IPS DF 4.7 (cell line): ENCODE results near the gene FAM135A.

Experiments
- DNase-seq: peaks from one replicate; pipeline ENCODE4 v3.0.0-alpha.2; 2013; ENCODE audit warnings: low spot score; ENCODE audit errors: extremely low read depth

Gene FAM135A

GRCh38 chr6:70413114-70413991 is at the start of gene FAM135A:
Gene FAM135A, plus strand, starts transcription at chr6:70413508. Its CDS starts 14,835 bp downstream, at chr6:70428343.
- DNase-seq: peak; percentile 93

GRCh38 chr6:70363741-70364493 is 49.4 kb upstream of the FAM135A start:
- no peak for DNase-seq

GRCh38 chr6:70369332-70369950 is 43.9 kb upstream of the FAM135A start:
- peak; percentile 49 for DNase-seq

- DNase-seq: no peak
Observed at GRCh38 chr6:70370496-70370895, 42.8 kb upstream of the FAM135A start.

- no peak for DNase-seq
Observed at GRCh38 chr6:70371454-70372105, 41.7 kb upstream of the FAM135A start.

- no peak for DNase-seq
Observed at GRCh38 chr6:70375166-70375565, 38.1 kb upstream of the FAM135A start.

GRCh38 chr6:70375882-70376281 is 37.4 kb upstream of the FAM135A start:
- peak; percentile 36 for DNase-seq

GRCh38 chr6:70376628-70377027 is 36.7 kb upstream of the FAM135A start:
- no peak for DNase-seq

GRCh38 chr6:70377372-70377771 is 35.9 kb upstream of the FAM135A start:
- no peak for DNase-seq

GRCh38 chr6:70379473-70380013 is 33.8 kb upstream of the FAM135A start:
- no peak for DNase-seq

GRCh38 chr6:70380252-70380651 is 33.1 kb upstream of the FAM135A start:
- DNase-seq: no peak

- no peak for DNase-seq
Observed at GRCh38 chr6:70380771-70381416, 32.4 kb upstream of the FAM135A start.

GRCh38 chr6:70381417-70381782 is 31.9 kb upstream of the FAM135A start:
- DNase-seq: no peak

- no peak for DNase-seq
Observed at GRCh38 chr6:70385901-70386300, 27.4 kb upstream of the FAM135A start.

- DNase-seq: no peak
Observed at GRCh38 chr6:70388814-70389213, 24.5 kb upstream of the FAM135A start.

GRCh38 chr6:70389261-70389660 is 24.0 kb upstream of the FAM135A start:
- no peak for DNase-seq

- no peak for DNase-seq
Observed at GRCh38 chr6:70390067-70390466, 23.2 kb upstream of the FAM135A start.

GRCh38 chr6:70391492-70391891 is 21.8 kb upstream of the FAM135A start:
- DNase-seq: no peak

GRCh38 chr6:70394518-70395300 is 18.6 kb upstream of the FAM135A start:
- DNase-seq: no peak

GRCh38 chr6:70395301-70395672 is 18.0 kb upstream of the FAM135A start:
- no peak for DNase-seq
